Measurements from ENCODE around the gene HSD17B12. TPM values are rescaled to one million over a fixed set of nuclear protein-coding genes. Genes with fewer than 3 reads are reported as not detected.

The HSD17B12 gene
- total RNA-seq, 1 donor from 2014 or later = 84.9 TPM

GRCh38 chr11:43803766-43804165 lies 123.2 kb downstream of the HSD17B12 start:
- Mint-ChIP-seq H3K36me3 (ENCODE audit: insufficient read depth) (peaks cover 35% of the 10 kb centered on the region), H3K9me3 (ENCODE audit: low read depth) (peaks cover 7% of the 10 kb centered on the region), H3K27me3 (no peaks in the 10 kb centered on the region), H3K4me3 (ENCODE audit: low read depth) (no peak overlapping the region), H3K4me1 (ENCODE audit: low read depth) (no peaks in the 10 kb centered on the region), H3K27ac (no peak overlapping the region)
- no peak for DNase-seq (ENCODE audit: low spot score, unreplicated experiment)
- no peak for TF ChIP-seq CTCF (IDR thresholded peaks at IDR 0.05; ENCODE audit: unreplicated experiment)

GRCh38 chr11:43806976-43807375 lies 126.4 kb downstream of the HSD17B12 start:
- no peak for TF ChIP-seq CTCF (IDR thresholded peaks at IDR 0.05; ENCODE audit: unreplicated experiment)
- peaks cover 7% of the 10 kb centered on the region for H3K9me3 Mint-ChIP-seq (ENCODE audit: low read depth)
- no peaks in the 10 kb centered on the region for H3K4me1 Mint-ChIP-seq (ENCODE audit: low read depth)
- peaks cover 21% of the 10 kb centered on the region for H3K36me3 Mint-ChIP-seq (ENCODE audit: insufficient read depth)
- H3K27ac Mint-ChIP-seq = no peak overlapping the region
- no peaks in the 10 kb centered on the region for H3K27me3 Mint-ChIP-seq
- H3K4me3 Mint-ChIP-seq (ENCODE audit: low read depth) = no peak overlapping the region
- no peak for DNase-seq (ENCODE audit: low spot score, unreplicated experiment)

GRCh38 chr11:43810929-43811596 lies 130.5 kb downstream of the HSD17B12 start:
- Mint-ChIP-seq H3K9me3 (ENCODE audit: low read depth) (peaks cover 2% of the 10 kb centered on the region), H3K27ac (no peak overlapping the region), H3K4me1 (ENCODE audit: low read depth) (no peaks in the 10 kb centered on the region), H3K36me3 (ENCODE audit: insufficient read depth) (peaks cover 8% of the 10 kb centered on the region), H3K27me3 (no peaks in the 10 kb centered on the region), H3K4me3 (ENCODE audit: low read depth) (no peak overlapping the region)
- TF ChIP-seq CTCF (IDR thresholded peaks at IDR 0.05; ENCODE audit: unreplicated experiment) = peak; percentile 19
- DNase-seq (ENCODE audit: low spot score, unreplicated experiment) = no peak

GRCh38 chr11:43812471-43812870 lies 131.9 kb downstream of the HSD17B12 start:
- TF ChIP-seq CTCF (IDR thresholded peaks at IDR 0.05; ENCODE audit: unreplicated experiment) = no peak
- Mint-ChIP-seq H3K36me3 (ENCODE audit: insufficient read depth) (peaks cover 8% of the 10 kb centered on the region), H3K27ac (no peak overlapping the region), H3K27me3 (no peaks in the 10 kb centered on the region), H3K9me3 (ENCODE audit: low read depth) (no peaks in the 10 kb centered on the region), H3K4me1 (ENCODE audit: low read depth) (no peaks in the 10 kb centered on the region), H3K4me3 (ENCODE audit: low read depth) (no peak overlapping the region)
- no peak for DNase-seq (ENCODE audit: low spot score, unreplicated experiment)

- Mint-ChIP-seq H3K4me3 (ENCODE audit: low read depth) (no peak overlapping the region), H3K36me3 (ENCODE audit: insufficient read depth) (peaks cover 17% of the 10 kb centered on the region), H3K4me1 (ENCODE audit: low read depth) (no peaks in the 10 kb centered on the region), H3K27me3 (no peaks in the 10 kb centered on the region), H3K9me3 (ENCODE audit: low read depth) (no peaks in the 10 kb centered on the region), H3K27ac (no peak overlapping the region)
- no peak for DNase-seq (ENCODE audit: low spot score, unreplicated experiment)
- no peak for TF ChIP-seq CTCF (IDR thresholded peaks at IDR 0.05; ENCODE audit: unreplicated experiment)
Observed at GRCh38 chr11:43818220-43818619, 137.7 kb downstream of the HSD17B12 start.

Data from progenitor cell of endocrine pancreas (in vitro differentiated cells).